ENCODE results near the gene EGFL7.

GRCh38 chr9:136665704-136666371 lies 3.1 kb downstream of the EGFL7 start:
- TF ChIP-seq, protein P1, sequence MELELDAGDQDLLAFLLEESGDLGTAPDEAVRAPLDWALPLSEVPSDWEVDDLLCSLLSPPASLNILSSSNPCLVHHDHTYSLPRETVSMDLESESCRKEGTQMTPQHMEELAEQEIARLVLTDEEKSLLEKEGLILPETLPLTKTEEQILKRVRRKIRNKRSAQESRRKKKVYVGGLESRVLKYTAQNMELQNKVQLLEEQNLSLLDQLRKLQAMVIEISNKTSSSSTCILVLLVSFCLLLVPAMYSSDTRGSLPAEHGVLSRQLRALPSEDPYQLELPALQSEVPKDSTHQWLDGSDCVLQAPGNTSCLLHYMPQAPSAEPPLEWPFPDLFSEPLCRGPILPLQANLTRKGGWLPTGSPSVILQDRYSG (CRISPR knock-in tag; IDR thresholded peaks at IDR 0.05): no peak
- TF ChIP-seq, protein P2, sequence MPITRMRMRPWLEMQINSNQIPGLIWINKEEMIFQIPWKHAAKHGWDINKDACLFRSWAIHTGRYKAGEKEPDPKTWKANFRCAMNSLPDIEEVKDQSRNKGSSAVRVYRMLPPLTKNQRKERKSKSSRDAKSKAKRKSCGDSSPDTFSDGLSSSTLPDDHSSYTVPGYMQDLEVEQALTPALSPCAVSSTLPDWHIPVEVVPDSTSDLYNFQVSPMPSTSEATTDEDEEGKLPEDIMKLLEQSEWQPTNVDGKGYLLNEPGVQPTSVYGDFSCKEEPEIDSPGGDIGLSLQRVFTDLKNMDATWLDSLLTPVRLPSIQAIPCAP (CRISPR knock-in tag; IDR thresholded peaks at IDR 0.05; ENCODE audit: low read depth): no peak
- TF ChIP-seq, protein P3, sequence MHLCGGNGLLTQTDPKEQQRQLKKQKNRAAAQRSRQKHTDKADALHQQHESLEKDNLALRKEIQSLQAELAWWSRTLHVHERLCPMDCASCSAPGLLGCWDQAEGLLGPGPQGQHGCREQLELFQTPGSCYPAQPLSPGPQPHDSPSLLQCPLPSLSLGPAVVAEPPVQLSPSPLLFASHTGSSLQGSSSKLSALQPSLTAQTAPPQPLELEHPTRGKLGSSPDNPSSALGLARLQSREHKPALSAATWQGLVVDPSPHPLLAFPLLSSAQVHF (CRISPR knock-in tag; IDR thresholded peaks at IDR 0.05): no peak
- no peak for TF ChIP-seq EZH2 (conservative IDR thresholded peaks at IDR 0.05; ENCODE audit: low read depth, low read length)
- no peak for TF ChIP-seq CTCF (CRISPR knock-in tag; IDR thresholded peaks at IDR 0.05)
- TF ChIP-seq SAP130 (CRISPR knock-in tag; IDR thresholded peaks at IDR 0.05; ENCODE audit: low read depth): no peak
- no peak for TF ChIP-seq RXRA (CRISPR knock-in tag; IDR thresholded peaks at IDR 0.05)
- TF ChIP-seq GABPA (IDR thresholded peaks at IDR 0.05; ENCODE audit: low read depth, low read length): no peak
- no peak for TF ChIP-seq GABPA (CRISPR knock-in tag; IDR thresholded peaks at IDR 0.05; ENCODE audit: low read depth)
- no peak for TF ChIP-seq ATRX (CRISPR knock-in tag; IDR thresholded peaks at IDR 0.05; ENCODE audit: borderline replicate concordance)
- no peak for TF ChIP-seq KDM5A (IDR thresholded peaks at IDR 0.05; ENCODE audit: borderline replicate concordance, low read length)
- no peak for TF ChIP-seq HES4 (CRISPR knock-in tag; IDR thresholded peaks at IDR 0.05; ENCODE audit: borderline replicate concordance)
- no peak for TF ChIP-seq RBM22 (optimal IDR thresholded peaks at IDR 0.05; ENCODE audit: low read length)
- TF ChIP-seq, protein P4, sequence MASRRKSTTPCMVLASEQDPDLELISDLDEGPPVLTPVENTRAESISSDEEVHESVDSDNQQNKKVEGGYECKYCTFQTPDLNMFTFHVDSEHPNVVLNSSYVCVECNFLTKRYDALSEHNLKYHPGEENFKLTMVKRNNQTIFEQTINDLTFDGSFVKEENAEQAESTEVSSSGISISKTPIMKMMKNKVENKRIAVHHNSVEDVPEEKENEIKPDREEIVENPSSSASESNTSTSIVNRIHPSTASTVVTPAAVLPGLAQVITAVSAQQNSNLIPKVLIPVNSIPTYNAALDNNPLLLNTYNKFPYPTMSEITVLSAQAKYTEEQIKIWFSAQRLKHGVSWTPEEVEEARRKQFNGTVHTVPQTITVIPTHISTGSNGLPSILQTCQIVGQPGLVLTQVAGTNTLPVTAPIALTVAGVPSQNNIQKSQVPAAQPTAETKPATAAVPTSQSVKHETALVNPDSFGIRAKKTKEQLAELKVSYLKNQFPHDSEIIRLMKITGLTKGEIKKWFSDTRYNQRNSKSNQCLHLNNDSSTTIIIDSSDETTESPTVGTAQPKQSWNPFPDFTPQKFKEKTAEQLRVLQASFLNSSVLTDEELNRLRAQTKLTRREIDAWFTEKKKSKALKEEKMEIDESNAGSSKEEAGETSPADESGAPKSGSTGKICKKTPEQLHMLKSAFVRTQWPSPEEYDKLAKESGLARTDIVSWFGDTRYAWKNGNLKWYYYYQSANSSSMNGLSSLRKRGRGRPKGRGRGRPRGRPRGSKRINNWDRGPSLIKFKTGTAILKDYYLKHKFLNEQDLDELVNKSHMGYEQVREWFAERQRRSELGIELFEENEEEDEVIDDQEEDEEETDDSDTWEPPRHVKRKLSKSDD (CRISPR knock-in tag; IDR thresholded peaks at IDR 0.05; ENCODE audit: low read depth): no peak

All from HepG2 (cell line).